Measurements from ENCODE around the gene DOCK3.
"Not testable (repeated sequence)": the region's sequence is repeated elsewhere in the genome, so short reads cannot be mapped to it uniquely, and the experiment has no call there.

Gene DOCK3

DNA sequence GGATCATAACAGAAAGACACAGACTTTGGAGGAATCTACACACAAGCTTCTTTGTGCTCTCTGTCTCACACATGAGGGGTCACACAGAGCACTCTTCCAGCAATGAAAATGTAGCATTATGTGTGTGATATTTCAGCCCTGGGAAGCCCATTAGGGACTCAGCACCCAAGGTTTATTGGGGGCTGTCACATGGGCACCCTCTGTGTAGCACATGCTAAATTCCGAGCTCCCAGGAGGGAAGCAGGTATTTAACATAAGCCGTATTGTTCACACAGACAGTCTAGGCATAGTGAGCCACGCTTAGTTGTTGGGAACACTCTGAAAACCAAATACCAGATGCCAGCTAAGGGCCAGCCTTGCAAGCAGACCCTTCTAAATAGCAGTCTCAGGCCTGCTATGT lies 448.8 kb downstream of the DOCK3 start:
- no peak for DNase-seq

DNA sequence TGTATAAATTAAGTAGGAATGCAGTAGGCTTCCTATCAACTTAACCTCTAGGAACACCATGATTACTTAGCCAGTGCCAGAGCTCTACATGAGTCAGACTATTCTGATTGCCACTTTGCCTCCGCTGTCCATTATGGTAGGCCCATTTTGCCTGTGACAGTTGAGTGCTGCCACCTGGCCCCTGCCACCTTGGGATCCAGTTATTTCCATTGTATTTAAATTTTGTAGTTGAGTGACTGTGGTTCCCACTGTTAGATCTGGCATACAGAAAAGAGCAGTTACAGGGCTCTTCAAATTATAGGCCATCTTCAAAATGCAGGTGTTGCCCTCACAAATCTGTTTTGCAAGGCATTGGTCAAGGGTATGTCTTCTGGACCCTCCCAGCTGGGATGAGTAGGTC lies 456.9 kb downstream of the DOCK3 start:
- not testable (repeated sequence) for DNase-seq

DNA sequence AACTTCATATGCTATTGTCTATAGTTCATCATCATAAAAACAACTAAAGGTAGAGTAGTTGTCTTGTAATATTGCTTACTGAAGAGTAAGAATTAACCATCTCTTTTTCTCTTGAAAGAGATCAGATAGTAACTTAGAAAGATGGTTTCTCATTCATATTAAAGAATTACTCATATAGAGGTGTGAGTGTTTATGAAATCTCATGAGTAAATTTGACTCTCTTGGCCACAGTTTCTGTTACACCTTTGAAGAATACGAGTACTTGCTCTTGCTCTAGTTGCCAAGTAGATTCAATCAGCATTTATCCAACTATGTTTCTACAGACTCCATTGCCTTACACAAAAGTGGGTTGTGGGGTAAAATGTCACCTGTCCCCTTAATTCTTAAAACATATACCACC lies 463.0 kb downstream of the DOCK3 start:
- DNase-seq, result no peak

DNA sequence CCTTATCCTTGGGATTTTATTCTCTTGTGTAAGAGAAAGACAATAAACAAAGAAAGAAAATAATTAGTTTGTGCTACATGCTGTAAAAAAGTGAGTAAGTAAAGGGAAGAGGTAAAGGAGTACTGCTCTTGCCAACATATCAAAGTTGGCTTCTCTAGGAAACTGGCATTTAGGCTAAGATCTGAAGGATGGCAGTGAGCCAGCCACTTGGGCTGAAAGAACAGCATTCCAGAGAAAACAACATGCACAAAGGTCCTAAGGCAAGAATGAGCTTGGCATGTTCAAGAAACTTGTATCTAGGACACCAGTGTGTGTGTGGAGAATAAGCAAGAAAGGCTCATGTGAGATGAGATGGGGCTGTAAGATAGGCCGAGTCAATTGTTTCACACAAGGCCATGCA lies 464.9 kb downstream of the DOCK3 start:
- no peak for DNase-seq

DNA sequence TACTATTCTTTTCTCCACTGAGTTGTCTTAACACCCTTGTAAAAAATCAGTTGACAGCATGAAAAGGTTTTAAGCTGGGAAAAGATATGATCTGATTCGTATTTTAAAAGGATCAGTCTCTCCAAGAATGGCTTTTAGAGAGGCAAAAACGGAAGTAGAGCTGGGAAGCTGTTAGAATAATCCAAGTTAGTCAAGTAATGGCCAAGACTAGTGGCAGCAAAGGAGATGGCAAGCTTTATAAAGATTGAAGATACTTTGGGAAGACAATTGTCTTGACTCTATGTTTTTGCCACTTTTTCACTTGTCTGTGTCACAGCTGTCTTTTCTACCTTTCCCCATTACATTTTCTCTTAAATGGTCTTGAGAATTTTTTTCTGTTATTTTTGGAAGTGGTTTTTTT lies 466.8 kb downstream of the DOCK3 start:
- no peak for DNase-seq

DNA sequence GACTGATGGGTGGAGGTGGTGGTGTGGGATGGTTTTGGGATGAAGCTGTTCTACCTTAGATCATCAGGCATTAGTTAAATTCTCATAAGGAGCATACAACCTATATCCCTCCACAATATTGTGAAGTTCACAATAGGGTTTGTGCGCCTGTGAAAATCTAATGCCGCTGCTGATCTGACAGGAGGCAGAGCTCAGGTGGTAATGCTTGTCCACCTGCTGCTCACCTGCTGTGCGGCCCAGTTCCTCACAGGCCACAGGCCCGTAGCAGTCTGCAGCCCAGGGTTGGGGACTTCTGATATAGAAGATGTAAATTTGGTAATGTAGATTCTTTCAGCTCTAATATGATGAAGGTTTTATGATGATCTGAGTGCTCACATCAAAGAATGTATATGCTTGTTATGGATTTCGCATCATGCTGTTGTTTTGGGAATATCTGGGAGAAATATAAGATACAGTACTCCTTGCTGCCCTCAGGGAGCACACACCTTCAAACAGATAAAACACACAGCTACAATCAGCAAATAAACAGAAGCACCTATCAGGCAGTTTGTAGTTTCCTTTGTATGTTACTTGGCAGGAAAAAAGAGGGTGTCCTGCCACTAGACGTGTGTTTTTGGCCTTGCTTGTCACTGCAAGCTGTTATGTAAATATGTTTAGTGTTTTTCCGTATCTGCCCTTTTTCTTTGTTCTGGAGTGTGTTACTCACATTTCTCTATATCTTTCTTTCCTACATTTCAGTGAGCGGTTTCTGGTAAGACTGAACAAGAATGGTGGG lies 471.3 kb downstream of the DOCK3 start:
- no peak for DNase-seq

DNA sequence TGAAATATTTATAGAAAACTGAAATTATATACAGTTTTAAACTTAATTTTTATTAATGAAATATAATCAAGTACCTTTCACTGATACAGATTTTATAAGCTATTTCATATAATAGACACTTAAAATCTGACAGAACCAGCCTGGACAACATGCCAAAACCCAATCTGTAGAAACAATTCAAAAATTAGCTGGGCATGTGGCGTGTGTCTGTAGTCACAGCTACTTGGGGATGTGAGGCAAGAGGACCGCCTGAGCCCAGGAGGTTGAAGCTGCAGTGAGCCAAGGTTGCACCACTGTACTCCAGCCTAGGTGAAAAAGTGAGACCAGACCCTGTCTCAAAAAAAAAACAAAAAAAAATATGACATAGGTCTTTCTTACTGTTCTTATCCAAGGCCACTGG lies 472.1 kb downstream of the DOCK3 start:
- DNase-seq, result no peak

DNA sequence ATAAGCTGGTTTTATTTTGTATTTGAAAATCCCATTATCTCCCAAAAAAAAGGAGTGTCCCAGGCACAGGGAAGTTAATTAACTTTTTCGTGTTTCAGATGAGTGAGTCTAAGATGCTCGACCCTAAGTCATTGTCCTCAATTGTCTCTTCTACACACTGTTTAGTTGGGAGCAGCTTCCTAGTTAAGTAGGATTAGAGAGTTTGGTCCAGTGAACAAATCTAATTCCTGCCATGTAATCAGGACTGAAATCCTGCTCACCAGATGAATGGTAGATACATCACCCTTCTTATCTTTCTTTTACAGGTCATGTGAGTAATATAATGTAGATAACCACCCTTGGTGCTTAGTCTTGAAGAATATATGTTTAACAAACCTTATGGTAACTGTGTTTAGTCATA lies 481.4 kb downstream of the DOCK3 start:
- DNase-seq, result no peak

DNA sequence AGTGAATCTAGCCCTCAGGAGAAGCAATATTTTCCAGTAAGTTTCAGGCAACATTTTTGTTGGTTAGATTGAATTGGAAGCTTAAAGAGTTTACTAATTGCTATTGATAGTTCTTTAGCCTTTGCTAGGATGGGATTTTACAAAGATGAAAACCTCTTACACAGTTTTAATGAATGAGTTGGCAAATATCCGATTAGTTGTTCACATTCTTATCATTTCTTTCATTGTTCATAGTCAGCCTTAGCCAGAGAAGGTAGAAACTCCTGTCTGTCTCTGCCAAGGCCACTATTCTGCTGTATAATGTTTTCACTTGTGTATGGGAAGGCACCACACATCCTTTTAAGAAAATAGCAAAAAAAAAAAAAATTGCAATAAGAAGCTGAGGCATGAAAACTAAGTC lies 488.3 kb downstream of the DOCK3 start:
- no peak for DNase-seq

DNA sequence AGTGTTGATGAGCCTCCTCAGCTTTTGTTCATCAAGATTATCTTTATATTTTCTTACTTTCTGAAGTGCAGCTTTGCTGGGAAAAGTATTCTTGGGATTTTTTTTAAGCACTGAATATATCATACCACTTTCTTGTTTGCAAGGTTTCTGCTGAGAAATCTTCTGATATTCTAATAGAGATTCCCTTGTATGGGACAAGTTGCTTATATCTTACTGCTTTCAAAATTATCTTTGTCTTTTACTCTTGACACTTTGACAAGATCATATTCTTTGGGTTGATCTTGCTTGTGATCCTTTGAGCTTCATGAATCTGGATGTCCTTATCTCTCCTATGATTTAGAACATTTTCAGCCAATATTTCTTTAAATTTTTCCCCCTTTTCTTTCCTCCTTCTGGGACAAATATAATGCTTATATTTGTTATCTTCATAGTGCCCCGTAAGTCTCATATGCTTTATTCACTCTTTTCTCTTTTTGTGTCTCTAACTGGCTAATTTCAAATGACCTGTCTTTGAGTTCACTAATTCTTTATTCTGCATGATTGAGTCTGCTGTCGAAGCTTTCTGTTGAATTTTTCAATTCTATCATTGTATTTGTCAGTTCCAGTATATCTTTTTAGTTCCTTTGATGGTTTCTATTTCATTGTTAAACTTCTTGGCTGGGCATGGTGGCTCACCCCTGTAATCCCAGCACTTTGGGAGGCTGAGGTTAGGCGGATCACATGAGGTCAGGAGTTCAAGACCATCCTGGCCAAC lies 499.0 kb downstream of the DOCK3 start:
- DNase-seq, result no peak

DNA sequence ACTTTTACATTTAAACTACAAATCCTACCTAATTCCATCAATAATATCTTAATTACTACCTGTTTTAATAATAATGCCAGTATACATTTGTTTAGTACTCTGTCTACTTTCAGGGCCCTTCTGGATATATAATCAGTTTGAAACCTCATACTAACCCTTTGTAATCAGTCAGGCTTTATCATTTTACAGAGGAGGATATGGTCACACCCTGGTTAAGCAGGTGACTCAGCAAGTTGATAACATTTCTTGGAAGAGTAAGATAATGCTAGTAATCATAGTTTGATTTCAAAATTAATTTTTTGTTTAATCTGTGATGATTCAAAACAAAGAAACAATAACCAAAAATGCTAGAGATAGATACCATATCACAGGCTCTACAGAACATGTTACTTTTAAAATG lies 502.2 kb downstream of the DOCK3 start:
- DNase-seq, result no peak

DNA sequence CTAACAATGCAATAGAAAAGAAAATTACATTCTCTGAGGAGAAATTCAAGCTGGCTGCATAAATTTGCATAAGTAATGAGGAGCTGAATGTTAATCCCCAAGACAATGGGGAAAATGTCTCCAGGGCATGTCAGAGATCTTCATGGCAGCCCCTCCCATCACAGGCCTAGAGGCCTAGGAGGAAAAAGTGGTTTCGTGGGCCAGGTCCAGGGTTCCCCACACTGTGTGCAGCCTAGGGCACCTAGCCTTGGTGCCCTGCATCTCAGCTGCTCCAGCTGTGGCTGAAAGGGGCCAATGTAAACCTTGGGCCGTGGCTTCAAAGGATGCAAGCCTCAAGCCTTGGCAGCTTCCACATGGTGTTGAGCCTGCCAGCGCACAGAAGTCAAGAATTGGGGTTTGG lies 511.7 kb downstream of the DOCK3 start:
- not testable (repeated sequence) for DNase-seq

DNA sequence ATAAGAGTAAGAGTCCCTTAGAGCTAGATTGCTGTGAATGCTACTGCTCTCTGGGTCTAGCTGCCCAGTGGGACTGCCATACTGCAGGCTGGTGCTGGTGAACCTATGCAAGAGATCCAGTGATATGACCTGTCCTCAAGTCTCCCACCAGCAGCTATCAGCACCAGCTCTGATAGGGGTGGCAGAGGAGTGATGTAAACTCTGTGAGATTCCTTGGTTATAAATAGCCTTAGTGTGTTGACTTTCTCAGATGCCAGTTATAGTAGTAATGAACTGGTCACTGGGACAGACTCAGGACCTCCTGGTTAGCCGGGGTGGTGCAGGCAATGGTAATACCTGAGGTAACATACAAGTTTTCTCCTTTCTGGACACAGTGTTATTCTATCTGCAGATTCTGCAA lies 515.5 kb downstream of the DOCK3 start:
- no peak for DNase-seq

DNA sequence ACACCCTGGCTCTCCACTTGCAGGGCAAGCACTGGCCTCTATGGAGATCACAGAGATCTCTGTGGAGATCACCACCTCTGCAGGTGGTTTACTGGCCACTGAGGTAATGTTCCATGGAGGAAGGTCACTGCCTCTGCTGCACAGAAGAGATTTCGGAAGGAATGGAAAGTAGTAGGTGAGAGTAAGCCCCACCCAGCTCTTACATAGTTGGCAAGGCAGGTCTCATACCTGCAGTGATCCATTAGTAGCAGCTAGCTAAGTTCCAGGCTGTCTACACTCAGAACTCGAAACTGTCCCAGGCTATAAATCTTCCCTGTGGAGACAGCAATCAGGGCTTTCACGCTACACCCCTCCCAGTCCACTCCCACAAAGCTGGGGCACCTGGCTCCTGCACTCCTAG lies 516.1 kb downstream of the DOCK3 start:
- no peak for DNase-seq

DNA sequence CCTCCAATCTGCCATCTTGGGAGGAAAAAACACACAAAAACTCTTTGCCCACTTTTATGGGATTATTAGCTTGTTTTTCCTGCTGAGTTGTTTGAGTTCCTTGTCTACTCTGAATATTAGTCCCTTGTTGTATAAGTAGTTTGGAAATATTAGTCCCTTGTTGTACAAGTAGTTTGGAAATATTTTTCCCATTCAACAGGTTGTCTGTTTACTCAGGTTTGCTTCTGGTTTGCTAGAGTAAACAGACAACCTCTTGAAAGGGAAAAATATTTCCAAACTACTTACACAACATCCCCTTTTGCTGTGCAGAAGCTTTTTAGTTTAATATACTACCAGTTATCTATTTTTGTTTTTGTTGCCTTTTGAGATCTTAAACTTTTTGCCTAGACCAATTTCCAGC lies 517.0 kb downstream of the DOCK3 start:
- DNase-seq, result no peak

DNA sequence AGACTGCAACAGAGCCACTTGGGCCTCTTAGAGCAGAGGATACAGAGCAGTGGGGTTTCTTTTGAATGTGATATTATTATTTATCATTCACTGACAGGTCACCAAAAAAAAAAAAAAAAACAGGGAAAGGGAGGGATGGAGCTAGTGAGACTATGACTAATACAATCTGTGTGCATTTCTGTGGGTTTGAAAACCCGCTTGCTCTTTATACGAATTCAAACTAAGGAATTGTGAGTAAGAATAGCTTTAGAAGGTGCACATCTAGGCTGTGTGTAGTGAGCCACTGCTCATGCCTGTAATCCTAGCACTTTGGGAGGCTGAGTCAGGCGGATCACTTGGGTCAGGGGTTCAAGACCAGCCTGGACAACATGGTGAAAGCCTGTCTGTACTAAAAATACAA lies 523.8 kb downstream of the DOCK3 start:
- no peak for DNase-seq

DNA sequence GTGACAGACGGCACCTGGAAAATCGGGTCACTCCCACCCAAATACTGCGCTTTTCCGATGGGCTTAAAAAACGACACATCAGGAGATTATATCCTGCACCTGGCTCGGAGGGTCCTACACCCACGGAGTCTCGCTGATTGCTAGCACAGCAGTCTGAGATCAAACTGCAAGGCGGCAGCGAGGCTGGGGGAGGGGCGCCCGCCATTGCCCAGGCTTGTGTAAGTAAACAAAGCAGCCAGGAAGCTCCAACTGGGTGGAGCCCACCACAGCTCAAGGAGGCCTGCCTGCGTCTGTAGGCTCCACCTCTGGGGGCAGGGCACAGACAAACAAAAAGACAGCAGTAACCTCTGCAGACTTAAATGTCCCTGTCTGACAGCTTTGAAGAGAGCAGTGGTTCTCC lies 524.6 kb downstream of the DOCK3 start:
- DNase-seq, result not testable (repeated sequence)

DNA sequence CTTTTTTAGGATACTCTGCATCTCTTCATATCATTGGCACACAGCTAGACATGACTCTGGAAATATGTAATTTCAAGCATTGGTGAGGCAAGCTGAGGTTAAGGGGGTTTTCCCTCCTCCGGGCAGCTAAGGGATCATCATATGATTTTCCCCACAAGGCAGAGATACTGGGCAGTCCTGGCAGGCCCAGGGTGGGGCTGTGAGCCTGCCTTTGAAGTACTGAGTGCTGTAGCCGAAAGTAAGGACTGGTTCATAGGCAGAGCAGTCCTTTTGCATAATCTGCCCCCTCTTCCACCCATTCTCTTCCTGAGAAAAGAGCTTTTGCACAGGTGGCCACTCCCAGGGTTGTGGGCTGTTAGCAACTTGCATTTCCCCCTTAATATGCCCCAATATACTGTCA lies 541.6 kb downstream of the DOCK3 start:
- DNase-seq, result no peak

DNA sequence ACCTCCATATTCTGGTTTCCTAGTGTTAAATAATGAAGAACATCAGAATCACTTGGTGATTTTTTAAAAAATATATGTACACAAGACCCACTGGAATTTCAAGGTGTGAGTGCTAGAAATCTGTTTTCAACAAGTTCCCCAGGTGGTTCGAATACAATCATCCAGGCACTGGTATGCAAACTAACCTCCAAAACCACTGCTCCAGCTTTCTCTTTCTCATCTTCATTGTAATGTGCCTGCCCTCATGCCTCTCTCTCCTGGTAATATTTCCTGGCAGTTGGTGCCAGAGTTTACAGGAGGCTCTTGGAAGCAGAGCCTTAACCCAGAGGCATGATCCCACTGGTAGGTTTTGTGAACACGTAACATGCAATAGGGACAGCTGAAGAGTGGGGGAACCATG lies 547.2 kb downstream of the DOCK3 start:
- no peak for DNase-seq

DNA sequence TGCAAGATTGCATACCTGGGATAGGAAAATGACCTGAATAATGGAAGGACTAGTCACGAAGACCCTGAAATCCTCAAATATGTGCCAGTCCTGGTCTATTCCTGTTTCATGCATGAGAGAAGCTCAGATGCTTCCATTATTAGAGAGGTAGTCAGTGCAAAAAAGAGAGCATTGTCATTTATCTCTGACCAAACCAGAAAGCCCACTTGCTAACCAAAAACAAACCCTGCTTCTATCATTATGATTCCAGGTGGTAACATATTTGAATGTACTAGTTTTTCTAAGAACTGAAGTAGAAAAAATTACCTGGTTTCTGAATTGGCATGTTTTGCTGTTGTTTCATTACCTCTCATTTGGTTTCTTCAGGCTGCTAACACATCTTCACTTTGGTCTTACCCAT lies 549.6 kb downstream of the DOCK3 start:
- no peak for DNase-seq

DNA sequence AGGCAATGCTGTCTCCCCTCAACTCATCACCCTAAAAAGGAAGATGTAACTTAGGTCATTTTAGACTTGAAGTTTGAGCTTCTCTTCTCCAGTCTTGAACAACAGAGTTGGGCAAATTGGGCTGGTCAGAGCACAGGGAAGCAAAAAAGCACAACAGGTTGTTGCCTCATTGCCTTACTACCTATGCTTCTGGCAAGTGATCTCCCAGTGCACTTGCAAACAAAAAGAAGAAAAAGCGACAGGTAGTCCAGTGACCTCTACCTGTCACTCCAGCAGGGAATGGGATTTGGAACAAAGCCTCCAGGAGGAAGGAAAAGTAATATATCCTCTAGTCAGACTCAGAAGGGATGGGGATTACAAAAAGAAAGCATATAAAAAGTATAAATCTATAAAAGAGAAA lies 550.1 kb downstream of the DOCK3 start:
- no peak for DNase-seq

DNA sequence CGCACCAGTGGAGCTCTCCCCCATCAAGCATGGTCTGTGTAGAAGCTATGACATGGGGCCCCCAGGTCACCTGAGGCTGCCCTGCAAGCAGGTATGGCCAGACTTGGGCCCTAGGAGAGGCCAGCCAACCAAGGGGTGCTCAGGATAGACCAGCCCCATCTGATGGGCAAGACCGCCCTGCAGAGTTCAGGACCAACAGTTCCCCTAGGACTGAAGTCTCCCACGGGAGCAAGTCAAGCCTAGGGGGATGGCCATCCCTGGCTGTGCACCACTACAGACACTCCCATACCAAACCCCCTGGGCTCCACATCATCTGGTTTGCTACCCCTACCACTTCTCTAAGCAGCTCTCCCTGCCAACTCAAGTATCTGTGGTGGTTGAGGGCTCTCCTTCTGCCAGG lies 568.2 kb downstream of the DOCK3 start:
- no peak for DNase-seq

DNA sequence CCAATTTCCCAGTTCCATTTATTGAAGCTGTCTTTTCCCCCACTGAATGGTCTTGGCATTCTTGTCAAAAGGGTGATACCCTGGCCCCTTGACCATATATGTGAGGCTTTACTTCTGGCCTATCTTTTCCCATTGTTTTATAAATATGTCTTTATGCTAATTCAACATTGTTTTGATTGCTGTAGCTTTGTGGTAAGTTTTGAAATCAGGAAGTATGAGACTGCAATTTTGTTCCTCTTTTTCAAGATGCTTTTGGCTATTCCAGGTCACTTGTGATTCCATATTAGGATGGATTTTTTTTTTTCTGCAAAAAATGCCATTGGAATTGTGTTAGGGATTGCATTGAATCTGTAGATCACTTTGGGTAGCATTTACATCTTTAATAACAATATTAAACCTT lies 569.2 kb downstream of the DOCK3 start:
- DNase-seq, result no peak

DNA sequence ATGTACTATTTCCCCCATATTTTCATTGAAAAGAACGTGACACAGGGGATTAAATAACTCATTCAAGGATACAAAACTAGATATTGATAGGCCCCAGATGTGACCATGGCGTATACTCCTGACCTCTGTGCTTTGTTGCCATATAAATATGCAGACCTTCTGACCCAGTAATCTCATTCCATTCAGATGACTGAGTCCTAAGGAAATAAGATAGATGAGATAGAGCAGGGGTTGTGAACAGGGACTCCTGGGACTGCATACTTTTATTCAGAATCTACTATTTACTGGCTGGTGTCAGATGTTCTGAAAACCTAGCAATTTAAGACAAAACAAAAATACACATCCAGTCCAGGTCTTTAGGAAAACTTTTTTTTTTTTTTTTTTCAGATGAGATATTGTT lies 571.1 kb downstream of the DOCK3 start:
- no peak for DNase-seq

DNA sequence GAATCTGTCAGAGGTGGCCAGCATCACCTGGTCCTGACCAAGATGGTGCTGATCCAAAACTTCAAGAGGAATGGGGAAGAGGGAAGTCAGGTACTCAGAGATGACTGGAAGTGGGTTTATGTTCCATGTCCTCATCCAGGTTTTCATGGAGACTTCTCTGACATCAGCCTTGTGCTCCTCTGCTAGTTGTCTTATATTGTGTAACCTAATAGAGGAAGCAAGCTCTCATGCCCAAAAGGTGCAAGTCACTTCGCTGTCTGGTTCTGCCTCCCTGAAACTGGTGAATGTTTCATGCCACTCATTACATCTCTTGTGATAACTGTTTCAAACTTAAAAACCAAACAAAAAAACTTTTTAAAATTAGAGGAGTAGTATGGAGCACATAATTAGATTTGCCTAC lies 583.1 kb downstream of the DOCK3 start:
- no peak for DNase-seq
